ENCODE data around the gene WIF1.

GRCh38 chr12:65126482-65126881 lies 5.4 kb upstream of the WIF1 start:
- TF ChIP-seq CTCF (IDR thresholded peaks at IDR 0.05): no peak
- TF ChIP-seq EZH2 (IDR thresholded peaks at IDR 0.05): no peak
- no peak for TF ChIP-seq EZH2phosphoT487 (IDR thresholded peaks at IDR 0.05)
